Measurements from ENCODE around the gene SSBP3. TPM values are rescaled to one million over a fixed set of nuclear protein-coding genes. Genes with fewer than 3 reads are reported as not detected.

The SSBP3 gene
- polyA plus RNA-seq, 4 donors = 117 to 130 (median 126) TPM

DNA sequence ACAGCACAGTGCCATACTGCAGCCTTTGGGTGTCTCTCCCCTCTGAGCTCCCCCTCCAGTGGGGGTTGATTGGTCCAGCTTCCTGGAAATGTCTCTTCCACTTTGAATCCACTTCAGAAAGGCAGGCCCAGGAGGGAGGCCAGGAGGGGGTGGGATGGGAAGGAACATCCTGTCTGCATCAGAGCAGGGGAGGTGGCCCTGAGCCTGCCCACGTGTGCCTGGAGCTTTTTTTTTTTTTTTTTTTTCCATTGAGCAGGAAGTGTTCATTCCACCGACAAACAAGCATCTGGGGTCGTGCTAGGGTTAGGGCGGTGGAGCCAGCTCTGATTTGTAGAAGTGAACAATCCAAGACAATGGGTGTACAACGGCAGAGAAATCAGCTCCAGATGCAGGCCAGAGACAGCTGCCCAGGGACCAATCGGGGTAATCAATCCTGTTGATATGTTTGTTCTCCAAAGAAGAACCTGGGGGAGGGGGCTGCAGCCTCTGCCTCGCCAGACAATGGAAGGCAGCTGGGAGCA lies 93.3 kb downstream of the SSBP3 start:
- no peak for DNase-seq (ENCODE audit: low read depth in 4 of 4, low spot score in 3 of 4)

DNA sequence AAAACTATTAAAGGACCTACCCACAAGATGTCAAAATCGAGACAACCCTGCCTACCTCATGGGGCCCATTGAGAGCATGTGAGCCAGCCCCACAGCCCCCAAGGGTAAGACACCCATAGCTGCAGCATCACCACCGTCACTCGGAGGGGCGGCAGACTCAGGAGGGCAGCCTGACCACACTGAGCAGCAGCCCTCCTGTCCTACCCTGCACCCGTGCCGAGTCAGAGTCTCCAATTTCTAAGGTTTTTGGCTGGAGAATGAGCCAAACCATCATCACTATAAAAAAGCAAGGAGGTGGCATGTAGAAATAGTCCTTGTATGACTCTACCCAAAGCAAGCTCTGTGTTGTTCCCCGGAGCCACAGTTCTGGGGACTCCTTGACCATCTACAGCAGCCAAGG lies 94.7 kb downstream of the SSBP3 start:
- DNase-seq (ENCODE audit: low read depth in 4 of 4, low spot score in 3 of 4) = no peak

DNA sequence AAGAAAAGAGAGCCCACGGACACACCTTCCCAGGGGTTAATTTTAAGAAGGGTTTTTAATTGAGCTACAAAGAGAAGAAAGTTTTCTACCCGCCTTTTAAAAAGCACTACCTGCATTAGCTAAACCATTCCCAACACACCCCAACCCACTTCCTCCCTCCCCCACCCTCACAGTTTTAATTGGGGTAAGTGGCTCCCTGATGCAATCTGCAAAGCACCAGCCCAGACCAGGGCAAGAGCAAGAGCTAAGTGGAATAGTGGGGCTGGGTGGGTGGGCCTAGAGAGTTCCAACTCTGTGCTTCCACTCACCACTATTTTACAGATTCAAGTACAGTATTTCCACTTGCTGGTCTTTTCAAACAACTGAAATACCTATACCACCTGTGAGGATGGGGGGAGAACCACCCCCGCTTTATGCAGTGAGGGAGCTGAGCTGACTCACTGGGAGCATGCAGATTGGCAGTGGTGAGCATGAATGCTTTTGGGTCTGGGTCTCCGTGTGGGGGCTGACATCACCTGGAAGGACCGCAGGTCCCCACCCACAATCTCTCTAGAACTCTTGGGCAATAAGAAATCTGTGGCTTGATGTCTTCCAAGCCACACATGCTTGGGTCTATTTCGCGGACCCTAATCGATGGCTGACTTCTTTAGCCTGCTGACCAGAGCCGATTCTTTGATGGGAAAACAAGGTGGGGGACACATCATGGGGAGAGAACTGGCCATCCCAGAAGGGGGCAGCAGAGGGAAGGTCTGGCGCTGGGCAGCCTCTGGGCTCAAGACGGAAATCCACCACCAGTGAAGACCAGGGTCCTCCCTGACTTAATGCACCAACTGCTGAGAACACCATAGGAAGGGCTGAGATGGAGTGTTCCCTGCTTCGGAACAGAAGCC lies 95.5 kb downstream of the SSBP3 start:
- DNase-seq (ENCODE audit: low read depth in 4 of 4, low spot score in 3 of 4) = no peak

DNA sequence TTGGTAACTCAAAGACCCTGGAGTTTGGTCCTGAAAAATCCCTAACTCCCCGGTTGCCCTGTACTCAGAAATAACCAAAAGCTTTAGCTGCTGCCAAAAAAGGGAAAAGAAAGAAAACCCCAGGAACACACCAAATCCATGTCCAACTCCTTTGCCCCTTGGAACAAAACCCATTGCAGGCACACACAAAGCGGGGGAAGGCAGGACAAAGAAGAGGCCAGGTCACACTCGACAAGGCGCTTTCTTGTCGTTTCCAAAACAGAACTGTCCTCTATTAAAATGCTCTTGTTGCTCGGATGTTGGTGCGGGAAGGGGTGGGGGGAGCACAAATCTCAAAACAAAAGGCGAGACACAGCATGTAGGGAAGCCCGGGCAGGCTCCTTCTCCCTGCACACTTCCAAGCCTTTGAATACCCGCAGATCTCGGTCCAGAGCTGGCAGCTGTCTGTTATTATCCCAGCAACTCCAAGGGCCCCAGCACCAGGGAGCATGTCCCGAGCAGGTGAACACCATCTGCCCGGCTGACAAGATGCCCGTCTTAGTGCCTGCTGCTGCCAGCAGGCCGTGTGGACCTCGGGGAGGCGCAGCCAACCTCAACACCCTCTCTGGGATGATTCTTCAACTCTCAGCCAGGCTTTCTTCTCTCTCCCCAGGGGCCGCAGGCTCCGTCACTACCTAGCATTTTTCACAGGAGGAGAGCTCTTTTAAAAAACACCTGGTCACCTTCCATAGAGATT lies 96.4 kb downstream of the SSBP3 start:
- no peak for DNase-seq (ENCODE audit: low read depth in 4 of 4, low spot score in 3 of 4)

DNA sequence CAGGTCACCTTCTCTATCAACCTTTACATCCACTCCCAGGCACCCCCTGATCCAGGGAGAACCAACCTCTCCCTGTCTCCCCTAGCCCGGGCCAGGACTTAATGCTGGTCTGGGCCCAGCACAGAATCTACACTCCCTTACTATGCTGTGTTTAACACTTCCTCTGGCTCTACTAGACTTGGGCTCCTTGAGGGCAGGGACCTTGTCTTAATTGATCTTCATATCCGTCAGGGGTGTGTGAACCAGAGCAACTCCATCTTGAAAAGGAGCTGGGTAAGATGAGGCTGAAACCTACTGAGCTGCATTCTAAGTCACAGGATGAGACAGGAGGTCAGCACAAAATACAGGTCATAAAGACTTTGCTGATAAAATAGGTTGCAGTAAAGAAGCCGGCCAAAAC lies 98.9 kb downstream of the SSBP3 start:
- no peak for DNase-seq (ENCODE audit: low read depth in 4 of 4, low spot score in 3 of 4)

DNA sequence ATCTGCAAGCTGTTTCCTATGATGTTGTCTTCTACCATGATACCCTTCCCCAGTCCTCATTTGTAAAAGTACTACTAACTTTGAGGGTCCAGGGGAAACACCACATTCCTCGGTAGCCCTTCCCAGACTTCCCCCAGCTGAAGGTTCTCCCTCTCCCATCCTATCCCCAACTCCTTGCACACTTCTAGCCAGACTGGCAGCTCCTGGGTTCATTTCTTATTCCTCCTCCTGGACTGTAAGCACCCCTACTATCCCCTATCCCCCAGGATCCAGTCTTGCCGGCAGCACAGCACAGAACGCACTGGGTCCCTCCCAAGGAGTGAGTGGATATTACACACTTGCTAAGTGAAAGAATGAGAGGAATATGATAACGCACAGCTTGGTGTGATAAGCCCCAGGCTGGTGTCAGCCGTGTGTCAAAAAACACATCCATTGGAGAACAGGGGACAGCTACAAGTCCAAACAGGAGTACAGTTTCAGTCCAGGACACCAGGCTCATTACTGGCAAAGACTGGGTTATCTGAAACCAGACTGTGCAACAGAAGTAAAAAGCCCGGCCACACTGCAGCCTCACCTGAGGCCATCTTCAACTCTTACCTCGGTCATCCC lies 100.2 kb downstream of the SSBP3 start:
- DNase-seq (ENCODE audit: low read depth in 4 of 4, low spot score in 3 of 4) = no peak

DNA sequence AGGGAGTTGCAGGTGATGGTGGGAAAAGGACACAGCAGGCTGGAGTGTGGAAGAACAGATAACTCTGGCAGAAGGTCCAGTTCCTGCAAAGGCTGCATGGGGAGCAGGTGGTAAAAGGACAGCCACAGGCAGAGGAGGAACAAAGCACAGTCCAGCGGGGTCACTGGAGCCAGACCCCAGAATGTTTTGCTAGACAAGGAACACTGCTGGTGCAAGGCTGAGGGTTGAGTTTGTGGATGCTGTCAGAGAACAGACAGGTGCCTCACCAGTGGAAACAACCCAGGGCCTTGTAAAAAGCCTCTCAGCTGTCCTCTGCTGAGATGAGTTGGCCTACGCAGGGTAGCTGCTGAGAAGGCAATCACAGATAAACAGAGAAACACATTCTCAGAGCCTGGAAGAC lies 101.7 kb downstream of the SSBP3 start:
- no peak for DNase-seq (ENCODE audit: low read depth in 4 of 4, low spot score in 3 of 4)

GRCh38 chr1:54302951-54303843 lies 103.0 kb downstream of the SSBP3 start:
- no peak for DNase-seq (ENCODE audit: low read depth in 4 of 4, low spot score in 3 of 4)

DNA sequence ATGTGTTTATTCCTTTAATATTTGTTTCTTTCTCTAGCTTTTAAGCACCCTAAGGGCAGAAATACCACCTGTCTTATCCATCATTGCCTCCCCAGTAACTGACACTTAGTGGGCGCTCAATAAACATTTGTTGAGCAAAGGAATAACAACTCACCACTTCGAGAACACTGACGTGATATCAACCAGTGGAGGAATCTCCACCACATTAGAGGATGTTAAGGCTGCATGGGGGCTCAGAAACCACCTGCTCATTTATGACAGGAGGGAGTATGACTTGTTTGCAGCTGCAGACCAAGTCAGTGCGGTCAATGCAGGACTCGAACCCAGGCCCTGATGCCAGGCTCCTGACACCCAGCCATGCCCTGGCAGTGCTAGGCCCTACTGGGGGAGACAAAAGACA lies 103.6 kb downstream of the SSBP3 start:
- DNase-seq (ENCODE audit: low read depth in 4 of 4, low spot score in 3 of 4) = no peak

GRCh38 chr1:54301497-54301896 lies 104.7 kb downstream of the SSBP3 start:
- DNase-seq (ENCODE audit: low read depth in 4 of 4, low spot score in 3 of 4) = no peak

DNA sequence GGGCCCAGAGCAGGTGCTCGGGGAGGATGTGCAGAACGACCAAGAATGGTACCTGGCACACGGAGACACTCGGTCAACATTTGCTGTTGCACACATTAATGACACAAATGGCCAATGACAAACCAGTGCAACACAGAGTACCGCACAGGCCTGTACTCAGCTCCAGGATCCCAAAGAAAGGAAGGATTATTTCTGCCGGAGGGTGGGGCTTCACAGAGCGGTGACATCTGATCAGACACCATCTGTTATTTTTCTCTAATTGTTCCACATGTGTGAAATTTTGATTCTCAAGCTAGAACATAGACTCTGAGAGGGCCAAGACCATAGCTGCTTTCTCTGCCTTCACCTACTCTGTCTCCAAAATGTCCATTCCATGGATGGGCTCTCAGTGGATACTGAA lies 105.8 kb downstream of the SSBP3 start:
- DNase-seq (ENCODE audit: low read depth in 4 of 4, low spot score in 3 of 4) = no peak

DNA sequence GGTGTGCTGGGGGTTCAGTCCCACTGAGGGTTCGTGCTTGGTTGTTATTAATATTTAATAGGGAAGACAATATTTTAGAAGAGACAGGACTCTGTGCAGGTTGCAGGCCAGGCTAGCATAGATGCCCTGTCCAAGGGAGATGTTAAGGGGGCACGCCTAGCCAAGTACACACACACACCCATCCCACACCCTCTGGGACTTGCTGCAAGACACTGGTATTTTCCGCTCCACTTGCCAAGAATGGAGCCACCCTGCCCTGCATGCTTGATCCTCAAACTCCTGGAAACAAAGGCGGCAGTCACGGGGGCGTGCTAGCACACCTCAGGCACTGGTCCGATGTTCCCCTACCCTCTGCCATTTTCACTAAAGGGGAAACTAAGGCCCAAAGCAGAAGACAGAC lies 107.2 kb downstream of the SSBP3 start:
- no peak for DNase-seq (ENCODE audit: low read depth in 4 of 4, low spot score in 3 of 4)

DNA sequence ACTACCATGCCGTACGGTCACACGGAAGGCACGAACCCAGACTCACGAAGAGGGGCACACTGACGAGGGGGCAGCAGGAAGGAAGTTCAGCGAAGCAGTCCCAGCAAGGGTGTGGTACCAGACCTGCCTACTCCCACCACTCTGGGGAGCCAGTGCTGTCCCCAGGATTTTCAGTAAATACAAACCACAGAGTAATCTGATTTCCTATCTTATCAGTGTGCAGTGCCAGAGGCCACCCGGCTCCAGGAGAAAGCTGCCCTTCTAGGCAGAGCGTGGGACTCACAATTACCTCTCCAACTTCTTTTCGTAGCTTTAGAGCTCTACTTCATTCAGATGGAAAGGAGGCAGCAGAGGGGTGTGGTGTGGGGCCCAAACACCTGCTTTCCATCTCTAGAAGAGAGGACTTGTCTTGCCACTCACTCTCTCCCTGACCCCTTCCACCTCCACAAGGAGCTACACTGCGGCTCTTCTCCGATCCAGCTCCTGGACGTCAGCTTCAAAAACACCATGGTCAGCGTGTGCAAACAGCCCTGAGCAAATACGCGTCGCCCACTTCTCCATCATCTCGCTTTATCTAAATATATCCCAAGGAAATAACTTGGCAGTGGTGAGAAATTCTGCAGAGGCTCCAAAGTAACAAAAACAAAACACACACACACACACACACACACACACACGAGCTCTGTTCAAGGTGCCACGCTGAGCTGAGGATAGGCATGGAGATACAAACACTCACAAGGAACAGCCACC lies 107.7 kb downstream of the SSBP3 start:
- DNase-seq (ENCODE audit: low read depth in 4 of 4, low spot score in 3 of 4) = no peak

GRCh38 chr1:54297596-54298283 lies 108.5 kb downstream of the SSBP3 start:
- DNase-seq (ENCODE audit: low read depth in 4 of 4, low spot score in 3 of 4) = no peak

- DNase-seq (ENCODE audit: low read depth in 4 of 4, low spot score in 3 of 4) = no peak
Measured at GRCh38 chr1:54296666-54297065, 109.5 kb downstream of the SSBP3 start.

- DNase-seq (ENCODE audit: low read depth in 4 of 4, low spot score in 3 of 4) = no peak
Measured at GRCh38 chr1:54294887-54295286, 111.3 kb downstream of the SSBP3 start.

DNA sequence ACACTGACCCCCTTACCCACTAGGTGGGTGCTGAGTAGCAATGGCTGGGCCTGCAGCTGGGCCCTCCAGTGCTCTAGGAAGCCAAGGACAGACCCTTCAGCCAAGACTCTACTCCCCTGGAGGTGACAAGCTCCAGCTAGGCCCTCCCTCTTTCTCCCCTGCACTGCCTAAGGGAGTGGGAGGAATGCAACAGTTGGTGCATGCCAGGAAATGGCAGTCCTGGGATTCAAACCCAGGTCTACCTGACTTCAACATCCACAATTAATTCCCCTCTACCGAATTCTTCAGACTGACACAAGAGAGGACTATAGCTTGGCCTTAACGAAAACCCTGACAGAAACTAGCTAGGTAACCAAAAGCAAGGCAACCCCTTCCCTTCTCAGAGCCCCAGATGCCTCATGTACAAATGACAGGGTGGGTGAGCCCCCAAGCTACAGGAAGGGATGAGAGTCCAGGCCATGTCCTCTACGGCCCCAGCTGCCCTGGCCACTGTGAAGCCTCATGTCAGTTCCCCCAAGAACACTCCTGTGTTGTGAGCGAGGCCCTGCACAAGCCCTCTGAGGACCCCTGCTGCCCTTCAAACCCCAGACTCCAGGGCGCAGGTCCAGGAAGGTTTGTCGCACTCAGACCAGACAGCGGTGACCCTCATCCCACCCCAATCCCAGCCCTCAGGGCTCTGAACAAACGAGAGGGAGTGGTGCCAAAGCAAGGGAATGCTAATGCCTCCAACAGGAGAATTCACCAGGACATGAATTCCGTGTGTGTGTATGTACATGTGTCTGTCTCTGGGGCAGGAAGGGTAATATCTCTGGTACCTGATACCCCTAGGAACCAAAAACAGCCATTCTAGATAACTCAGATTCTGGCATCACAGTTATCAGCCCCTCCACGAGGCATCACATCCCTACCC lies 113.9 kb downstream of the SSBP3 start:
- DNase-seq (ENCODE audit: low read depth in 4 of 4, low spot score in 3 of 4) = no peak

Measured in left renal pelvis (tissue), 4 donors.